Left renal pelvis (tissue), 4 donors: ENCODE data around the gene SPC24. TPM values are rescaled to one million over a fixed set of nuclear protein-coding genes. Genes with fewer than 3 reads are reported as not detected.
"Not testable (repeated sequence)": the region's sequence is repeated elsewhere in the genome, so short reads cannot be mapped to it uniquely, and the experiment has no call there.

Experiments
- DNase-seq, 4 donors: peaks; one replicate each; pipeline ENCODE4 v3.0.0-alpha.2; 2013; ENCODE audit warnings: low read depth in 4 of 4, low spot score in 3 of 4
- polyA plus RNA-seq, 4 donors: library from polyadenylated mRNA; unstranded; fragments of 120-200 nt; gene quantifications; one replicate each; pipeline ENCODE4 v1.2.1, GENCODE V29; 2013; ENCODE audit not compliant: insufficient read length in 4 of 4

The SPC24 gene
- polyA plus RNA-seq, 4 donors: 15.8 to 20.0 (median 17.9) TPM

DNA sequence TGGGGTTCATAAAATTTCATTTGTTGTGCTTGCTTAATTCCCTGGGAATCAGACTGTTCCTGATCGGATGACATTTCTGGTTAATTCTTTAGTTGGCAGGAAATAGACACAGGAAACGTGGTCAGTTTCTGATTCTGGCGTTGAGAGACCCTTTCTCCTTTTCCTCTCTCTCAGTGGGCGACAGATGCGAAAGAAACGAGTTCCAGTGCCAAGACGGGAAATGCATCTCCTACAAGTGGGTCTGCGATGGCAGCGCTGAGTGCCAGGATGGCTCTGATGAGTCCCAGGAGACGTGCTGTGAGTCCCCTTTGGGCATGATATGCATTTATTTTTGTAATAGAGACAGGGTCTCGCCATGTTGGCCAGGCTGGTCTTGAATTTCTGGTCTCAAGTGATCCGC, 55.5 kb downstream of the SPC24 start:
- DNase-seq: no peak

DNA sequence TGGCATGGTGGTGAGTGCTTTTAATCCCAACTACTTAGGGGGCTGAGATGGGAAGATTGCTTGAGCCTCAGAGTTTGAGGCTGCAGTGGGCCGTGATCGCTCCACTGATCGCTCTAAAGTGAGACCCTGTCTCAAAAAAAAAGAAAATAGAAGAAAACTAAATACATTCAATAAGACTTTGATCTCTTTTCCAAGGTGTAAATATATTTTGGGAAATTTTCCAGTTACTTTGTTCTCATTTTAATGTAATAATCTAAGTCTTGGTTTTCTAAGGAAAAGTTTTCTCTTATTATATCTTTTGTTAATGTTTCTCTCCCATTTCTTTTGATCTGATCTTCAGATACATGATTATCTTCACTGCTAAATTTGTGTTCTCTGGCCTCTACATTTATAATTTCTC, 56.7 kb downstream of the SPC24 start:
- DNase-seq: no peak

GRCh38 chr19:11098327-11098726, 57.3 kb downstream of the SPC24 start:
- no peak for DNase-seq

GRCh38 chr19:11097367-11097766, 58.2 kb downstream of the SPC24 start:
- DNase-seq: not testable (repeated sequence)

- DNase-seq: no peak
Observed at GRCh38 chr19:11096210-11096841, 59.3 kb downstream of the SPC24 start.

Other genes with a start within 250 kb of the SPC24 start
- 10 to 100 TPM; 36.7 to 54.7 (median 38.9) TPM for gene YIPF2, start 227.1 kb downstream of the SPC24 start, polyA plus RNA-seq
- 10 to 100 TPM; 17.5 to 33.6 (median 26.4) TPM for gene TIMM29, start 227.0 kb downstream of the SPC24 start, polyA plus RNA-seq
- gene SMARCA4, start 194.8 kb downstream of the SPC24 start, polyA plus RNA-seq: 100 to 1,000 TPM in 3 of 4 donors, 10 to 100 TPM in 1; 75.6 to 163 (median 148) TPM
- gene LDLR, start 66.3 kb downstream of the SPC24 start, polyA plus RNA-seq: 10 to 100 TPM; 17.9 to 26.9 (median 25.0) TPM
- gene KANK2, start 41.8 kb upstream of the SPC24 start, polyA plus RNA-seq: 100 to 1,000 TPM; 110 to 199 (median 130) TPM
- under 1 TPM; 0.32 to 0.56 (median 0.48) TPM for gene ANGPTL8, start 83.8 kb upstream of the SPC24 start, polyA plus RNA-seq
- 10 to 100 TPM; 29.6 to 56.0 (median 40.2) TPM for gene DOCK6, start 106.7 kb upstream of the SPC24 start, polyA plus RNA-seq
- not detected for gene TSPAN16, start 140.4 kb upstream of the SPC24 start, polyA plus RNA-seq
- gene RAB3D, start 183.9 kb upstream of the SPC24 start, polyA plus RNA-seq: 10 to 100 TPM in 3 of 4 donors, 1 to 10 TPM in 1; 8.6 to 18.4 (median 17.0) TPM
- 100 to 1,000 TPM in 3 of 4 donors, 10 to 100 TPM in 1; 64.3 to 142 (median 122) TPM for gene TMEM205, start 190.5 kb upstream of the SPC24 start, polyA plus RNA-seq
- 10 to 100 TPM; 19.0 to 43.4 (median 23.4) TPM for gene CCDC159, start 190.7 kb upstream of the SPC24 start, polyA plus RNA-seq
- 10 to 100 TPM; 10.5 to 30.4 (median 17.1) TPM for gene PLPPR2, start 199.7 kb upstream of the SPC24 start, polyA plus RNA-seq
- 1 to 10 TPM; 2.5 to 3.7 (median 3.0) TPM for gene SWSAP1, start 218.9 kb upstream of the SPC24 start, polyA plus RNA-seq
- 10 to 100 TPM in 3 of 4 donors, 1 to 10 TPM in 1; 6.3 to 41.9 (median 20.9) TPM for gene EPOR, start 228.5 kb upstream of the SPC24 start, polyA plus RNA-seq